Embryonic facial prominence (tissue), 1 donor: Measurements from ENCODE around the gene UBE2L5.
"Not testable (repeated sequence)": the region's sequence is repeated elsewhere in the genome, so short reads cannot be mapped to it uniquely, and the experiment has no call there.

ENCODE experiments used
- DNase-seq: peaks from one replicate; pipeline ENCODE4 v3.0.0-alpha.2; 2016; ENCODE audit errors: extremely low spot score

Gene UBE2L5

GRCh38 chr13:30438286-30438685, 16.0 kb downstream of the UBE2L5 start:
- no peak for DNase-seq

GRCh38 chr13:30440910-30441703, 18.8 kb downstream of the UBE2L5 start:
- no peak for DNase-seq

GRCh38 chr13:30442926-30443325, 20.6 kb downstream of the UBE2L5 start:
- no peak for DNase-seq

GRCh38 chr13:30443491-30443890, 21.2 kb downstream of the UBE2L5 start:
- not testable (repeated sequence) for DNase-seq

- DNase-seq = no peak
Measured at GRCh38 chr13:30443957-30444404, 21.7 kb downstream of the UBE2L5 start.

- DNase-seq = no peak
Measured at GRCh38 chr13:30446126-30446500, 23.8 kb downstream of the UBE2L5 start.

GRCh38 chr13:30448441-30448840, 26.1 kb downstream of the UBE2L5 start:
- no peak for DNase-seq

- no peak for DNase-seq
Measured at GRCh38 chr13:30450066-30450465, 27.8 kb downstream of the UBE2L5 start.

- not testable (repeated sequence) for DNase-seq
Measured at GRCh38 chr13:30451476-30451875, 29.2 kb downstream of the UBE2L5 start.

GRCh38 chr13:30453727-30454126, 31.4 kb downstream of the UBE2L5 start:
- DNase-seq = no peak

GRCh38 chr13:30454991-30455390, 32.7 kb downstream of the UBE2L5 start:
- no peak for DNase-seq

GRCh38 chr13:30456290-30456689, 34.0 kb downstream of the UBE2L5 start:
- DNase-seq = no peak

- no peak for DNase-seq
Measured at GRCh38 chr13:30457306-30457891, 35.1 kb downstream of the UBE2L5 start.

GRCh38 chr13:30461279-30462066, 39.2 kb downstream of the UBE2L5 start:
- peak; percentile 31 for DNase-seq

- peak; percentile 29 for DNase-seq
Measured at GRCh38 chr13:30463787-30464495, 41.6 kb downstream of the UBE2L5 start.

GRCh38 chr13:30464496-30465342, 42.4 kb downstream of the UBE2L5 start:
- peak; percentile 80 for DNase-seq

- no peak for DNase-seq
Measured at GRCh38 chr13:30465343-30465592, 43.0 kb downstream of the UBE2L5 start.

GRCh38 chr13:30465593-30466357, 43.5 kb downstream of the UBE2L5 start, which contains the start of gene HMGB1:
Gene HMGB1, minus strand, starts transcription at chr13:30465936. Its CDS starts 2,256 bp downstream, at chr13:30463680.
- DNase-seq = peak; percentile 99

GRCh38 chr13:30466358-30466714, 44.0 kb downstream of the UBE2L5 start:
- no peak for DNase-seq

GRCh38 chr13:30466841-30467252, 44.6 kb downstream of the UBE2L5 start:
- DNase-seq = no peak
